Glomerular visceral epithelial cell (primary cell): ENCODE measurements around the gene TTYH1.
A peak's percentile ranks its signal among the peaks of the same experiment; 100 is the strongest.
"Not testable (repeated sequence)": the region's sequence is repeated elsewhere in the genome, so short reads cannot be mapped to it uniquely, and the experiment has no call there.

Experiments used
- DNase-seq: peaks from one replicate; pipeline ENCODE4 v3.0.0-alpha.2; 2016; ENCODE audit errors: extremely low spot score

The TTYH1 gene

DNA sequence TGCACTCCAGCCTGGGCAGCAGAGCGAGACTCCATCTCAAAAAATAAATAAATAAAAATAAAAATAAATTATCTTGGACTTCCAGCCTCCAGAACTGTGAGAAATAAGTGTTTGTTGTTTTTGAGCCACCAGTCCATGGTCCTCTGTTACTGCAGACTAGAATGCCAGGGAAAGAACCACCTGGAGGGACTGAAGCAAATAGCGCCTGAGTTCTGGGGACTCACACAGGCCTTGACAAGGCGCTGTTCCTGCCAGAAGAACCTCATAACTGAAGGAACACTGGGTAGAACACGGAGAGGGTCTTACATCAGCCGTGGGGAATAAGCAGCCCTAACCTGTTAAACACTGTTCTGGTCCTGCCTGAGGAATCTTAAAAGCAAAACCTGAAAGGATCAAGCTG is 25.4 kb downstream of the TTYH1 start:
- no peak for DNase-seq

DNA sequence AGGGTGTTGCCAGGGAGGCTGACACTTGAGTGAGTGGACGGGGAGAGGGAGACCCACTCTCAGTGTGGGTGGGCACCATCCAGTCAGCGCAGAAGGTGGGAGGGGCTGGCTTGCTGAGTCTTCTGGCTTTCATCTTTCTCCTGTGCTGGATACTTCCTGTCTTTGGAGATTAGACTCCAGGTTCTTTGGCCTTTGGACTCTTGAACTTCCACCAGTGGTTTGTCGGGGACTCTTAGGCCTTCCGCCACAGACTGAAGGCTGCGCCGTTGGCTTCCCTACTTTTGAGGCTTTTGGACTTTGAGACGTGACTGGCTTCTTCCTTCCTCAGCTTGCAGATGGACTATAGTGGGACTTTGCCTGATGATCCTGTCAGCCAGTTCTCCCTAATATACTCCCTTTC is 29.5 kb downstream of the TTYH1 start:
- DNase-seq = no peak

GRCh38 chr19:54446349-54446748 is 31.1 kb downstream of the TTYH1 start:
- not testable (repeated sequence) for DNase-seq

DNA sequence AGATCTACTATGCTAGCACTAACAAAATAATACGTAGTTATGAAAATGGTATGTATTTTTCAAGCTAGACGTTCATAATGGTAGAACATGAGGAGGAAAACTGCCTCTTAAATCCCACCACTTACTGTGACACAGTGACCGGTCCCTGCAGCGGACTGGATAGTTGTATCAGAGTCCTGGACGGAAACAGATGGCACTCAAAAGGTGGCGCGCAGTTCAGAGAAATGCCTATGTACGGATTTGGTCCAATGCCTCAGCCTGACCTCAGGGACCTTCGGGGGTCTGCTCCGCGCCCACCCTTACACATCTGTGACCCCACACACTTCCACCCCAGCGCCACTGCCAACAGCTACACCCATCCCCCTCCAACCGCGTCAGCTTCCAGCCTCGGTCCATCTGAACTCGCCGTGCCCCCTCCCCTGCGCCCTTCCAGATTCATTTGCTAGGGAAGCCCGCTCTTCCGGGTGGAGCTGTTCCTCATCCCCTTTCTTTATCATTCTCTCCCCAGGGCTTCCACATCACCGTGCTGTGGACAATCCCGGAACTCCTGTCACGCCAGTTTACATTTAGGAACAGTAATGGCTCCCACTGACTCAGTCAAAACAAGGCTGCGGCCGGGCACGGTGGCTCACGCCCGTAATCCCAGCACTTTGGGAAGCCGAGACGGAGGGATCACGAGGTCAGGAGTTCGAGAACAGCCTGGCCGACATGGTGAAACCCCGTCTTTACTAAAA is 32.9 kb downstream of the TTYH1 start:
- peak; percentile 60 for DNase-seq

DNA sequence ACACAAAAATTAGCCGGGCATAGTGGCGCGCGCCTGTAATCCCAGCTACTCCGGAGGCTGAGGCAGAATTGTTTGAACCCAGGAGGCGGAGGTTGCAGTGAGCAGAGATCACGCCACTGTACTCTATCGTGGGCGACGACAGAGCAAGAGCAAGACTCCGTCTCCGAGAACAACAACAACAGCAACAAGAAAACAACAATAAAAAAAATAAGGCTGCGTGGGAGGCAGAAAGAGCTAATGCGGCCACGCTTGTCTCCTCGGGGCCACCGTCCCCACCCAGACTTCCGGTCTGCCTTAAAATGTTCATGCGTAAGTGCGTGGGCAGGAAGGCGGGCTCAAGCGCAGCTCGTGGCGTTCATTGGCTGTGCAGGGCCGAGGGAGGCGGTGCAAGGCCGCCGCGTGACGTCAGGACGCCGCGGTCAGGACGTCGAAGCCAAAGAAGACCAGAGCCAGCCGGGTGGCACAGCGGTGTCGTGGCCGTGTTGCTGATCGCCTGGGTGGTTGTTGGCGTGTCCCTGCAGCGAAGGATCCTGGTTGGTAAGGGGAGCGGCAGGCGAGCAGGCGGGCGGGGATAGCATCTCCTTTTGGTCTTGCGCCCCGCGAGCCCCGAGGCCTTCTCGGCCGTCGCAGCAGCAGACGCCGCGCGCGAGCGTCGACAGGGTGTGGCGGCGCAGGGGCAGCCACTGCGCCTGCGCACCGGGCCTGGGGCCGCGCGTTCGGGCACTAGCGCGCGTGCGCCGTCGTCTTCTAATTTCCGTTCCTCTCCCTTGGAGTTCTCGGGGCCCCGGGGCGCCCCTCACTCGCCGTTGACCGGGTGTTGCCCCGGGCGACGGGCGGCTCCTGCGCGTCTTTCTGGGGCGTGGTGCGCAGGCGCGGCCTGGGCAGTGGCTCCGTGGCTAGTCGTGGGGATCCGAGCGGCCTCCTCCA is 33.8 kb downstream of the TTYH1 start, which contains the start of gene LENG8:
Gene LENG8 (plus strand): TSS at position 426 of the 927 bp plus-strand sequence. CDS start 2,146 bp downstream, outside the sequence.
- peak; percentile 98 for DNase-seq

DNA sequence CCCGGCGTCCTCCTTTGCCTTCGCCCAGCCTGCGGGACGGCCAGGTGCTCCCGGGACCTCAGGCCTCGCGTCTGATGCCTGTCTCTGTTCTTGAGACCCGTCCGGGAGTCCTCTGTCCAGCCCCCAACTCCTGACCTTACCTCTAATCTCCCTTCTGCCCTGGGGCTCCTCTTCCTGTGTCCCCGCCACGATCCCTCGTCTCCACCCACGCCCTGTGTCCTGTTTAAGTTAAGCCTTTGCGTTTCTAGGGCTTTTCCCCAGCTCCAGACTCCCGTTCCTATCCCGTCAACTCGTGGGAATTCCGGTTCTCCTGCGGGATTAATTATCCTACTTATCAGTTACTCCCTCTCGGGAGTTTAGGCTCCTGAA is 34.4 kb downstream of the TTYH1 start:
- no peak for DNase-seq

DNA sequence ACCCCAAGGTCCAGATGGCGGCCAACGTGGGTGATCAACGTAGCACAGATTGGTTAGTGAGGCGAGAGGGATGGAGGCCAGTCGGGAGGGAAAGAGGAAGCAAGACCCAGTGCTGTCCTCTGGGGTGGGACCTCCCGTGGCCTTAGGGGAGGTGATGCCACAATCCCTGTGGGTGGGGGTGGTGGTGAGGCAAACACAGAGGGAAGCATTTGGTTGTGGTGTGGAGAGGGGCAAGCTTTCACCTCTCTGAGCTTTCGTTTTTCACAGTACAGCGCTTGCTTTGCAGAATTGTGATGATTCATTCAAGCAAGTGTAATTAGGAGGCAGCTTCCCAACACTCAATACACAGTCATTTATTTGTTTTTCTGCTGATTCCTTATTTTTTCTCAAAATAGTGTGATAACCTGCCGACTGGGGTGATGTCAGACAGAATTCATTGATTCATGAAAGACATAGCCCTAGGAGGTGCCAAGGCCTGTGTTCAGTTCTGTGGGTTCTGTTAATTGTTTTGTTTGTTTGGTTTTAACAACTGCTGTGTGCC is 36.1 kb downstream of the TTYH1 start:
- peak; percentile 32 for DNase-seq

- DNase-seq = no peak
Measured at GRCh38 chr19:54451997-54452396, 36.7 kb downstream of the TTYH1 start.

DNA sequence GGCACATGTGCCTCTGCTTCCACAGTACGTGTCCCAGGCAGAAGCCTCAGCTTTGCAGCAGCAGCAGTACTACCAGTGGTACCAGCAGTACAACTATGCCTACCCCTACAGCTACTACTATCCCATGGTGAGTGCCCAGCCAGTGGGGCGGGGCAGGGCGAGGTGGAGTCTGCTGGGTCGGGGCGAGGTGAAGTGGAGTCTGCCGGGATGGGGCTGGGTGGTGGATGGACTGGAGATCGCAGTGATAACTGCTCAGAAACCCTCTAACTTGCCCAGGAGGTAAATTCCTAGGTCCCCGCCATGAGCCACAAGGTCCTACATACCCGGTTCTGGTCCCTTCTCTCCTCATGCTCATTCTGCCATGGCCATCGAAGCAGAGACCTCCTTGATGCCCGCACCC is 37.4 kb downstream of the TTYH1 start:
- no peak for DNase-seq

DNA sequence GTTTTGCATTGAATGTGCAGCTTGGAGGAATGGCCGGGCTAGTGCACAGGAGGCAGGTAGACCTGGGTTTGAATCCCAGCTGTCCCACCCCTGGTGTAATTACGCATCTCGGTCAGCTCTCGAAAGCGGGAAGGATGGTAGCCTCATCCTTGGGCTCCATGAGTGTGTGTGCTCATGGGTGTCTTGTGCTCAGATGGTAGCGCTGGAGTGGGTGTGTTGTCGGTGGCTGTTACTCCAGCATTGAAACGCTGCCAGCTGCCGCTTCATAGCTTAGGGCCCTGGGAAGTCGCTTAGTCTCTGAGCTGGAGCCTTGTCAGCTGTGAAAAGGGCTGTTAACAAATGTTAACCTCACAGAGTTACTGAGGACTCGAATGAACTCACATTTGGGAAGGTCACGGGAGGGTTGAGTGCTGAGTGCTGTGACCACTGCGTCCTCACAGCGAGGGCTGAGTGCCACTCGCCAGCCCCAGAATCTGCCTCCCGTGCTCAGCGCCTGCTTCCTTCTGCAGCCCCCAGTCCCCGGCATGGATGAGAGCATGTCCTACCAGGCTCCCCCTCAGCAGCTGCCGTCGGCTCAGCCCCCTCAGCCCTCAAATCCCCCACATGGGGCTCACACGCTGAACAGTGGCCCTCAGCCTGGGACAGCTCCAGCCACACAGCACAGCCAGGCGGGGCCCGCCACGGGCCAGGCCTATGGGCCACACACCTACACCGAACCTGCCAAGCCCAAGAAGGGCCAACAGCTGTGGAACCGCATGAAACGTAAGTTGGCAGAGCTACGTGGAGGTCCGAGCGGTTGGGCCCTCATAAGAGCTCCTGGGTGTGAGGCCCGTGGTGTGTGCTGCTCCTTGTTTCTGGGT is 38.9 kb downstream of the TTYH1 start:
- no peak for DNase-seq

DNA sequence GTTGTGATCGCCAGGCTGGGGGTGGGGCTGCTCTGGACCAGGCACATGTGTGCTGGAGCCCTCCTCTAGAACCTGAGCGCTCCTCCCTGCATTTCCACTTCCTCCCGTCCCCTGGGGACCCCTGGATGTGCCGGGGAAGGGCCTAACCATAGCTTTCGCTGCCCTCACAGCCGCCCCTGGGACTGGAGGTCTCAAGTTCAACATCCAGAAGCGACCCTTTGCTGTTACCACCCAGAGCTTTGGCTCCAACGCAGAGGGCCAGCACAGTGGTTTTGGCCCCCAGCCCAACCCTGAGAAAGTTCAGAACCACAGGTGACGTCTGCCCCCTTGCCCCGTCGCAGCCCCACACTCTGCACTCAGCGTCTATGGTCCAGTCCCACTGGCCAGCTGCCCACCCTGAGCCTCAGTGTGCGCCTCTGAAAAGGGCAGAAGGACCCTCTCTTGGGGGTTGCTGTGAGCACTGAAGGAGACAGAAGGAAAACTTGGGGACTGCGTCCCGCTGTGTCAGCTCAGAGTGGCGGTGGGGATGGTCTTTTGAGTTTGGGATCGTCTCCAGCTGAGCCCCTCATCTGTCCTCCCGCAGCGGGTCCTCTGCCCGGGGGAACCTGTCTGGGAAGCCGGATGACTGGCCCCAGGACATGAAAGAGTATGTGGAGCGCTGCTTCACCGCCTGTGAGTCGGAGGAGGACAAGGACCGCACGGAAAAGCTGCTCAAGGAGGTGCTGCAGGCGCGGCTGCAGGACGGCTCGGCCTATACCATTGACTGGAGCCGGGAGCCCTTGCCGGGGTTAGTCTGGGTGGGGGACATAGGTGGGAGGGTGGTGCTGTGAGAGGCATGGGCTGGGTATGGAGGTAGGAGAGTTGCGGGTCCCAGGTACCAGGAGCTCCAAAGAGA is 39.8 kb downstream of the TTYH1 start:
- no peak for DNase-seq

GRCh38 chr19:54455786-54456422 is 40.6 kb downstream of the TTYH1 start:
- no peak for DNase-seq

- DNase-seq = no peak
Measured at GRCh38 chr19:54456423-54457373, 41.4 kb downstream of the TTYH1 start.

DNA sequence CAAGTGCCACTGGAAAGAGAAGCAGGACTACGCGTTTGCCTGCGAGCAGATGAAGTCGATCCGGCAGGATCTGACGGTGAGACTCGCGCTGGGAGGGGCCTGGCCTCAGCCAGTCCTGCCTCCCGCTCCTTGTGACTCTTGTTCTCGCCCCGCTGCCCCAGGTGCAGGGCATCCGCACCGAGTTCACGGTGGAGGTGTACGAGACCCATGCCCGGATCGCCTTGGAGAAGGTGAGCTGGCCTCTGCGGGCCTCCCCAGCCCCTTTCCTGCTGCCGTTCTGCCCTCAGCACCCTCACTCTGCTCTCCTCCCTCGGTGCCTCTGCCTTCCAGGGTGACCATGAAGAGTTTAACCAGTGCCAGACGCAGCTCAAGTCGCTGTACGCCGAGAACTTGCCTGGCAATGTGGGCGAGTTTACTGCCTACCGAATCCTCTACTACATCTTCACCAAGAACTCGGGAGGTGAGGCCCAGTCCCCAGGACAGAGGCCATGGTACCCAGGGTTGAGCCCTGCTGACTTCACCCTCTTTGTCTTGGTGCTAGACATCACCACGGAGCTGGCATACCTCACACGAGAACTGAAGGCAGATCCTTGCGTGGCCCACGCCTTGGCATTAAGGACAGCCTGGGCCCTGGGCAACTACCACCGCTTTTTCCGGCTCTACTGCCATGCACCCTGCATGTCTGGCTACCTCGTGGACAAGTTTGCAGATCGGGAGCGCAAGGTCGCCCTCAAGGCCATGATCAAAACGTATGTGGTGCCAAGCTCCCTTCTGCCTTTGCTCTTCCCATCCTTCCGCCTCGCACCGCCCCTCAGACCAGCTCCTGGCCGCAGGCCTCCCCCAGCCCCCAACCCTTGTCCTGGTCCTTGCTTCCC is 42.7 kb downstream of the TTYH1 start:
- no peak for DNase-seq

DNA sequence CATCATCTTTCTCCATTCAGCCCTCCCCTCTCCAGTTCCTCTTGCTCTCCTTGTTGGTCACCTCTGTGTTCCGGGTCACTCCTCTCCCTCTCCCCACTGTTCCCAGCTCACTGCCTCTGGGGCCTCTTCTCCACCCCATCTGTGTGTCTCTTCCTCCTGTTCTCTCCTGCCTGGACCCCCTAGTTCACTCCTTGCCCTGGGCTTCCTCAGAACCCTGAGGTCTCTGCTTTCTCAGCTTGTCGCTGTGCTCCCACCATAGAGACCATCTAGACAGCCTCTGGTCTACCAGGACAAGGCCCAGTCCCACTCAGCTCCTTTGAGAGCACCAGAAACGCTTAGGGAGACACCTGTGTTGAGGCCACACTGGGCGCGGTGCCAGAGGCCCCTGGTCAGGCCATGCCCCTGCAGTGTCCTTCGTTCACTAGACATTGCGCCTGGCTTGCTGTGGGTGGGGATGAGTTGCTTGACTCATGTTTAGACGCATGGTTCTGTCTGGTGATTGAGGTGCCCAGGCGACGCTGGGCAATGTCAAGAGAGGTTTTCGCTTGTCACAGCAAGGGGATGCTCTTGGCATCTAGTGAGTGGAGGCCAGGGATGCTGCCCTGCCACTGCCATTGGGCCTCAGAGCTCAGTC is 43.5 kb downstream of the TTYH1 start:
- DNase-seq = no peak

- no peak for DNase-seq
Measured at GRCh38 chr19:54459282-54460229, 44.3 kb downstream of the TTYH1 start.
